ENCODE data around the gene KCNK18. TPM values are rescaled to one million over a fixed set of nuclear protein-coding genes. Genes with fewer than 3 reads are reported as not detected.

Gene KCNK18
- total and polyA plus RNA-seq, 9 donors = not detected

DNA sequence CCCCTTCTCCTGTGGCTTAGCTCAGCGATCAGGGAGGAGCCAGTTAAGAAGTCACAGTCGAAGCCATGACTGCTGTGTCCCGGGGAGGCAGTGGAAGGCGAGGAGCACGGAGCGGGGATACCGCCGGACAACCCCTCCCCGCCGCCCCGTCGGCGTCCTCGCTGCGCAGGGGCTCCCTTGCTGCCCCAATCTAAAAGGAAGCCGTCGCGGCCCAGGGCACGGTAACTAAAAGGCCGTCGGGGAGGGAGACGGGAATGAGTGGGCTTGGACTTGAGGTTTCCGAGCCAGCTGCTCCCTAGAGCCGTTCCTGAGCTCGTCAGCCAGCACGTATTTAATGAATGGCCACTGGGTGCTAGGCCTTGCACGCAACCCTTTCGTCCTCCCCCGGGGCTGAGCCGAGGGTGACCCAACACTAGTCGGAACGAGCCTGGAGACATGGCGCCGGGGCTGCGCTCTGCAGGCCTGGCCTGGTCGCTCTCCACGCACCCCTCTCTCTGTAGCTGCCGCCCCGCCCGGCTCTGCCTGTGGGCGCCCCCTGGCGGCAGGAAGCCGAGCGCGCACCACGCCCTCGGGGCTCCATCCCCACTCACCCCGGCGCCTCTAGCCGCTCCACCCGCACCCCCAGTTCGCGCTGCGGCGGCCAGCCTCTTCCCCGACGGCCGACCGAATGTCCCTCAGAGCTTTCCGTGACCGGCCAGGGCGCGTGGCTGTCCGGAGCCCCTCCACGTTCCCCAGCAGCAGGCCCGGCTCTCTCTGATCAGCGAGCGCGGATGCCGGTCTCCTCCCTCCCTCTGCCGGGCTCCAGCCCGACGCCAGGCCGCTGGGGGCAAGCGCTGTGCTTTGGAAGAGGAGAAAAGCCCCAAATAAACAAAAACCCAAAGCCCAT lies 29.3 kb upstream of the KCNK18 start:
- TF ChIP-seq, protein P1, sequence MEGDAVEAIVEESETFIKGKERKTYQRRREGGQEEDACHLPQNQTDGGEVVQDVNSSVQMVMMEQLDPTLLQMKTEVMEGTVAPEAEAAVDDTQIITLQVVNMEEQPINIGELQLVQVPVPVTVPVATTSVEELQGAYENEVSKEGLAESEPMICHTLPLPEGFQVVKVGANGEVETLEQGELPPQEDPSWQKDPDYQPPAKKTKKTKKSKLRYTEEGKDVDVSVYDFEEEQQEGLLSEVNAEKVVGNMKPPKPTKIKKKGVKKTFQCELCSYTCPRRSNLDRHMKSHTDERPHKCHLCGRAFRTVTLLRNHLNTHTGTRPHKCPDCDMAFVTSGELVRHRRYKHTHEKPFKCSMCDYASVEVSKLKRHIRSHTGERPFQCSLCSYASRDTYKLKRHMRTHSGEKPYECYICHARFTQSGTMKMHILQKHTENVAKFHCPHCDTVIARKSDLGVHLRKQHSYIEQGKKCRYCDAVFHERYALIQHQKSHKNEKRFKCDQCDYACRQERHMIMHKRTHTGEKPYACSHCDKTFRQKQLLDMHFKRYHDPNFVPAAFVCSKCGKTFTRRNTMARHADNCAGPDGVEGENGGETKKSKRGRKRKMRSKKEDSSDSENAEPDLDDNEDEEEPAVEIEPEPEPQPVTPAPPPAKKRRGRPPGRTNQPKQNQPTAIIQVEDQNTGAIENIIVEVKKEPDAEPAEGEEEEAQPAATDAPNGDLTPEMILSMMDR (IDR thresholded peaks at IDR 0.05) = peak; percentile 24 to 48 (median 36)
- no peak for TF ChIP-seq EP300 (IDR thresholded peaks at IDR 0.05)
- TF ChIP-seq POLR2A (IDR thresholded peaks at IDR 0.05) = no peak
- H3K27ac ChIP-seq = no peak overlapping the region
- H3K27me3 ChIP-seq = peaks cover 5% of the 10 kb centered on the region
- DNase-seq = peak in 4 of 5 donors; percentile 24 to 72 (median 48)
- WGBS, 3 donors = 2 to 3% (median 2%) methylated on average over 66 to 75 of the region's 75 CpGs
- peaks cover 6% of the 10 kb centered on the region for H3K4me1 ChIP-seq (ENCODE audit: insufficient read depth)
- H3K4me3 ChIP-seq = no peak overlapping the region
- H3K36me3 ChIP-seq = no peaks in the 10 kb centered on the region
- intact Hi-C loops (cut with DNase I) = no loop called here
- no peaks in the 10 kb centered on the region for H3K9me3 ChIP-seq

DNA sequence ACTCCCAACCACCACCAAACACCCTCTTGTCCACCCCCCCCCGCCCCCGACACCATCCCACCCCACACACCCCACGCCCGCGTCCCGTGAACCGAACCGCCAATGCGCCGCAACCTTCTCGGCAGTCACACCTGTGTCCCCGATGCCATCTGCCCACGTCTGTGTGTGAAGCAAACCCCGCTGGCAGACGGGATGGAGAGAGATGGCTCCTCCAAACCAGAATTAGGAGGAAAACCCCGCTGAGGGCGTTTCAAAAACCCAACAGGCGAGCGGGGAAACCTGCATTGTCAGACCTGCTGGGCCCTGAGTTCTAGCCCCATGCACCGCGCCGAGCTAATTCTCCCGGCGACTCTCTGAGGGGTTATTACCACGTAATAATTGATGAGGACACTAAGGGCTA lies 28.6 kb upstream of the KCNK18 start:
- DNase-seq = no peak
- 2 to 5% (median 5%) methylated on average over 17 to 25 of the region's 25 CpGs for WGBS, 3 donors
- no peak for TF ChIP-seq EP300 (IDR thresholded peaks at IDR 0.05)
- TF ChIP-seq POLR2A (IDR thresholded peaks at IDR 0.05) = no peak
- TF ChIP-seq, protein P1 (IDR thresholded peaks at IDR 0.05) = no peak
- no peak overlapping the region for H3K4me3 ChIP-seq
- no peaks in the 10 kb centered on the region for H3K27me3 ChIP-seq
- intact Hi-C loops (cut with DNase I) = no loop called here
- H3K4me1 ChIP-seq (ENCODE audit: insufficient read depth) = peaks cover 6% of the 10 kb centered on the region
- H3K36me3 ChIP-seq = no peaks in the 10 kb centered on the region
- H3K27ac ChIP-seq = no peak overlapping the region
- H3K9me3 ChIP-seq = no peaks in the 10 kb centered on the region

DNA sequence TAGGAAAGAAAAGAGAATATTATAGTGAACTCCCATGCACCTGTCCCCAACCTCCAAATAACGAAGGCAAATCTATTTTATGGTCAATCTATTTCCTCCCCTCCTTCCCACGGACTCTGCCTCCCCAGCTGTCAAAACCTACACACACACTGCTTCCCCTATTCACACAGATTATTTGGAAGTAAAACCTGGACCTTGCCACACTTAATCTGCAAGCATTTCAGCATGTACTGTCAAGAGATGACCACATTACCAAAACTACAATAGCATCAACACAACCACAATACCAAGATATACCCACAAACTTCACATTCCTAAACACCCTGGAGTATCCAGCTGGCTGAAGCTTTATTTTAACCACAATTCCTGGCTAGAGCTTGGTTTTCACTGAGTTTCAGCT lies 27.8 kb upstream of the KCNK18 start:
- Histone ChIP-seq H3K4me3 (no peak overlapping the region), H3K27me3 (no peaks in the 10 kb centered on the region), H3K9me3 (no peaks in the 10 kb centered on the region), H3K27ac (no peak overlapping the region), H3K4me1 (ENCODE audit: insufficient read depth) (peaks cover 6% of the 10 kb centered on the region), H3K36me3 (no peaks in the 10 kb centered on the region)
- TF ChIP-seq, protein P1 (IDR thresholded peaks at IDR 0.05) = no peak
- no peak for DNase-seq
- 24 to 31% (median 25%) methylated on average over 2 of the region's 2 CpGs for WGBS, 3 donors
- intact Hi-C loops (cut with DNase I) = no loop called here

GRCh38 chr10:117170244-117170643 lies 27.0 kb upstream of the KCNK18 start:
- H3K4me3 ChIP-seq = no peak overlapping the region
- H3K4me1 ChIP-seq (ENCODE audit: insufficient read depth) = peaks cover 8% of the 10 kb centered on the region
- no peak for DNase-seq
- no peak overlapping the region for H3K27ac ChIP-seq
- 8 to 21% (median 19%) methylated on average over 6 of the region's 6 CpGs for WGBS, 3 donors
- H3K36me3 ChIP-seq = no peaks in the 10 kb centered on the region
- TF ChIP-seq, protein P1 (IDR thresholded peaks at IDR 0.05) = no peak
- TF ChIP-seq EP300 (IDR thresholded peaks at IDR 0.05) (no peak), POLR2A (IDR thresholded peaks at IDR 0.05) (no peak)
- intact Hi-C loops (cut with DNase I) = loop anchor here in 1 of 4 donors (10.0 kb wide), 1 partner anchor 495 kb away; no protein-coding TSS in a partner anchor
- no peaks in the 10 kb centered on the region for H3K27me3 ChIP-seq
- H3K9me3 ChIP-seq = no peaks in the 10 kb centered on the region
